HG02798 (cell line): ENCODE measurements around the gene CYP2W1.
A peak's percentile ranks its signal among the peaks of the same experiment; 100 is the strongest.
"Not testable (repeated sequence)": the region's sequence is repeated elsewhere in the genome, so short reads cannot be mapped to it uniquely, and the experiment has no call there.

ENCODE experiments used
- ATAC-seq: cut with Tn5 transposase; IDR thresholded peaks from one replicate; pipeline ENCODE4 v1.9.1; 2021; ENCODE audit warnings: mild to moderate bottlenecking; ENCODE audit not compliant: unreplicated experiment, poor library complexity

The CYP2W1 gene

DNA sequence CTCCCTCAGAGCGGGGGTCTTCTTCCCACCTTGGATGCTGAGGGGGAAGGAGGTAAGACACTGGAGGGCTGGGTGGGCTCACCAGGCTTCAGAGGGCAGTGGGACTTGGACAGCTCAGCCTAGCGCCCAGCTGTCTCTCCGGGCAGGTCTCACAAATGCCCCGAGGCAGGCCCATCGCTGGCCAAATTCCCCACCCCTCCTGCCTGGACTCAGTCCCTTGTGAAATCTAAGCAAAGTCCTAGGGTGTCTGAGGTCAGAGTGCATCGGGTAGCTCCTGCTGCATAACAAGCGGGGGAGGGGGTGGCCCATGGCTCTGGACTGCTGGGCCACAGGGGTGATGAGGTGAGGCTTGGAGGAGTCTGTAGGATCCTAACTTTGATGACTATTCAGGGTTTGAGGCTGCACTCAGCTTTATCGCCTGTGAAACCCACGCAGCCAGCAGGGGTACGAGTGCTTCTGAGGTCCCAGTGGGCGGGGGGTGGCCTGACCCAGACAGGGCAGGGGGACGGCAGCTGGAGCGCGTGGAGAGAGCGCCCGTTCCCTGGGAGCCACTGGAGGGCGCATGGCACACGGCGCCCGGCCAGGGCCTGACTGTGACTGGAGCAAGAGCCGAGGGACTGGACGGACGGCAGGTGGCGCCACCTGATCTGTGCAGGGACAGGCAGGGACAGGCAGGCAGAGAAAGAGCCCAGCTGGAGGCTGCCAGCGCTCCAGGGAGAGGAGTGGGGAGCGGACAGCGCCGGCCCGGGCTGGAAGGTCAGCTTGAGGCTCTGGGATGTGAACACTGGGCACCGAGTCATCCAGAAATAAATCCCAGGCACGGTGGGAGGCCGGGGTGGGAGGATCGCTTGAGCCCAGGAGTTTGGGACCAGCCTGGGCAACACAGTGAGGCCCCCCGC lies 10.0 kb downstream of the CYP2W1 start:
- peak; percentile 90 for ATAC-seq

DNA sequence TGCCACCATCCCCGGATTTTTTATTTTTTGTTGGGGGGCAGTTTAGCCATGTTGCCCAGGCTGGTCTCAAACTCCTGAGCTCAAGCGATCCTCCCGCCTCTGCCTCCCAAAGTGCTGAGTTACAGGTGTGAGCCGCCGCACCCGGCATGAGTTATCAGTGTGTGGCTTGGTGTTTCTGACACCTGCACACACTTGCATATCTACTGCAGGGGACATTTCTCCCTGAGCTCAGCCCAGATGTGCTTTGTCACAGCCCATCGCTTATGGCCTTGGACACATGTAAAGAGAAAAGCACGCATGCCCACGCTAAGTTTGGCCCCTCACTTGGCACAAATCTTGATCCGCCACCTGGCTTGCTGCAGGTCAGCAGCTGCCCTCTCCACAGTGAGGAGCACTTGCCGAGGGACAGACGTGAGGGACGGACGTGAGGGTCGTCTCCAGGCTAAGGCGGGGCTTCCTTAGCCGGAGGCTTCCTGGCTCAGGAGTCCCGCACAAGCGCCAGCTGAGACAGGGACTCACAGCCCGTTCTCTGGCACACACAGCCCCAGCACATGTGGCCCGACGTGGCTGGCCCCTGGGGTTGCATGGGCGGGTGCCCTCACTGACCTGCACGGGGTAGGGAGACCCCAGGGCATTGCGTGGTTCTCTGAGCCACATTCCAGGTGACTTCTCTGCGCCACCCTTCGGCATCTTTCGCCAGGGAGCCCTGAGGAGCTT lies 11.8 kb downstream of the CYP2W1 start:
- ATAC-seq, result no peak

DNA sequence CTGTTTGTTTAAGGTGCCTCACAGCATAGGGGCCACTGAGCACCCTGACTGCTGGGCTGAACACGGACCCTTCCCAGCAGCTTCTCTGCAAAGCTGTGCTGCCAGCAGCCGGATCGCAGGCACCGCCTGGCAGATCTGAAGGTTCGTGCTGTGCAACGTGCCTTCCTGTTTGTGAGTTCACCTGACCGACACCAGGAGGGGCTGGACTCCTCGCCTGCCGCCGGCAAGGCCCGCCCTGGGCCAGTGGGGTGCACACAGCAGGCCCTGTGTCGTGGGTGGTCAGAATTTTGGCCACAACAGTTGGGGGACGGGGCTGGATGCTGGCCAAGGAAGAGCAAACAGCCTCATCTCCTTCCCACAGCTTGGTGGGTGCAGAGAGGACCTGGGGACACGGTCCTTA lies 12.6 kb downstream of the CYP2W1 start:
- no peak for ATAC-seq

DNA sequence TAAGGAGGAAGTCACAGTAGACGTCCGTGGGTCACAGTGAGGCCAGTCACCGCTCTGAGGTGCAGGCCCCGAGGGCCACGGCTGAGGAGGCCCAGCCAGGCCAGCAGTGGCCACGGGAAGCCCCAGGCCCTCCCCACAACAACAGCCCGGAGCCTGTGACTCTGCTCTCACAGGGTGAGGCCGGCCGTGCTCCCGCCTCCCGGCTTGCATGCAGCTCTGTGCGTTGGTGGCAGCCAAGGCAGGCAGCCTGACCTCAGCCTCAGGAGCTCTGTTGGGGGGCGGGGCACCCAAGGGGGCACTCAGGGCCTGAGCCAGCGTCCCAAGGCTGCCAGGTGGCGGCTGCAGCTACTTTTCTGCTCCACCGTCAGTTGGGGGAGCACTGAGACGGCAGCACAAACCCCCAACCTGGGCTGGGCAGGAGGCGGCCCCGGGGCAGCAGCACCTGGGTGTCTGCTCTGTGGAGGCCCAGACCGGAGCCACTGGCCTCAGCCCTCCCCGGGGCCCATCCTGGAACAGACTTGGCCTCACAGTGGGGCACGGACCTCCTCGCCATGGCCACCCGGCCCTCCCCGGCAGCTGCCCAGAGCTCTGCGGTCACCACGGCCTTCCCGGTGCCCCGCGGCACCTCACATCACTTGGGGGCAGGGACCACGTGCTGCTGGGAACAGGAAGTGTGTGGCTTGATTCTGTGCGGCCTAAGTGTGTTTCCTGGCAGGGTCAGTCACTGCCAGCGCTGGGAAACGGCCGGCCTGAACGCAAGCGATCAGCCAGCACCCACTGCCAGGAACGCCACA lies 13.3 kb downstream of the CYP2W1 start:
- no peak for ATAC-seq

DNA sequence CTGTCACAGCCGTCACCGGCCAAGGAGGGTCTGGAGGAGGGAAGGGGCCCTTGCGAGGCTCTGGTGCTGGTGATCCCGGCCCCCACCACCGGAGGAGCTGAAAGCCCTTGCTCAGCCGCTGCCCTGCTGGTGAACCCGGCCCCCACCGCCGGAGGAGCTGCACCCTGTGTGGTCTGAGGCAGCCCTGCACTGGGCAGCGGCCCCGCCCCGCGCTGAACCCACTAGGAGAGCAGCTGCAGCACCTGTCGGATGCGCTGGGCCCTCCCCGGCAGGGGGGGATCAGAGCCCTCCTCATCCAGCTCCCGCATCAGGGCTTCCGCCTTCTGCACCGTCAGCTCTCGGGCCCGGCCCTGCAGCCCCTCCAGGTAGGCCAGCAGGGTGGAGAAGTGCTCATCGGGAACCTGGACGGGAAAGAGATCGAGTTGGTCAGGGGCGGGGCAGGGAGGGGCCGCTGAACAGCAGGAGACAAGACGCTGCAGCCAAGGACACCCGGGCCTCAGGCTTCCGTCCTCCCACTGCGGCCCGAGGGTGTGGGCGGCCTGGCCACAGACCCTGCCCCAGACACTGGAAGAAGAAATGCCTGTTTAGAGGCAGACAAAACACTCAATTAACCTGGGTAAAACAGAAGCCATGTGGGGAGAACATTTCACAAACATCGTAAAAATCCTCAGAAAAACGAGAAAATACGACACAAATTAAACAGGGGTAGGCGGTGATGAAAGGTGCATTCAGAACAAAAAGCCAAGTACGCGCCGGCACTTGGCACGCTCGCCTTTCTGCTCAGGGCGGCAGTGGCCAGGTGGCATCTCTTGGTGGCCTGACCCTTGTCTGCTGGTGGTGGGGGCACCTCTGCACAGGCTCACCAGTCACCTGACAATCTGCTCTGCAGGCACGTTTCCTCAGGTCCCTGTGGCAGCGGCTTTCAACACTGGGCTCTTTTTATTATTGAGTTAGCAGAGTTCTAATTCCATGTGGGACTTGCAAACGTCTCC lies 14.7 kb downstream of the CYP2W1 start:
- ATAC-seq, result no peak

DNA sequence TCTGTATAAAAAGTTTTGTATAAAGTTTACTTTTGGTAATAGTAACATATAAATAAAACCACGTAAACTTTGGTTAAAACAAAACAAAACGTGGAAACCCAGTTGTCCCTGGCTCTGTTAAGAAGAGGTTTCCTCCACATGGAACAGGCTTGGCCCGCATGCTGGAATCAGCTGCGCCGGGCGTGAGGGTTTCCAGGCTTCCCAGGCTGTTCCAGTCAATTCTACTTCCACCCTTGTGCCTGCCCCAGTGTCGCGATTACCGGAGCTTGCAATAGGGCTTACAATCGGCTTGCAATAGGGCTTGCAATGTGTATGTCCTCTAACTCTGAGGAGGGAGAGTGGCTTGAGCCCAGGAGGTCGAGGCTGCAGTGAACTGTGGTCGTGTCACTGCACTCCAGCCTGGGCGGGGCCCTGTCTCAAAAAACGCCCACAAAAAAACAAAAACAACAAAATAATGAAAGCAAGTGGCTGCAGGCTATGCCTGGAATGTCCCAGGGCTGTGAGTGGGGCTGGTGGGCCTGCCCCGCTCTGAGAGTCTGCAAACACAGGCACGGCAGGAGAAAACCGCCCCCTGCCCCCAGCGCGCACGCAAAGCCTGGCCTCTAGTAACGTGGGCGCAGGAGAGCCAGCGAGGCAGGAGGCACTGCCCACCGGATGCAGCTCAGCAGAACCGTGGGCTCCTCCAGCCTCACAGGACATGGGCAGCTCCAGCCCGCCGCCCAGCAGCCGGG lies 16.3 kb downstream of the CYP2W1 start:
- no peak for ATAC-seq

DNA sequence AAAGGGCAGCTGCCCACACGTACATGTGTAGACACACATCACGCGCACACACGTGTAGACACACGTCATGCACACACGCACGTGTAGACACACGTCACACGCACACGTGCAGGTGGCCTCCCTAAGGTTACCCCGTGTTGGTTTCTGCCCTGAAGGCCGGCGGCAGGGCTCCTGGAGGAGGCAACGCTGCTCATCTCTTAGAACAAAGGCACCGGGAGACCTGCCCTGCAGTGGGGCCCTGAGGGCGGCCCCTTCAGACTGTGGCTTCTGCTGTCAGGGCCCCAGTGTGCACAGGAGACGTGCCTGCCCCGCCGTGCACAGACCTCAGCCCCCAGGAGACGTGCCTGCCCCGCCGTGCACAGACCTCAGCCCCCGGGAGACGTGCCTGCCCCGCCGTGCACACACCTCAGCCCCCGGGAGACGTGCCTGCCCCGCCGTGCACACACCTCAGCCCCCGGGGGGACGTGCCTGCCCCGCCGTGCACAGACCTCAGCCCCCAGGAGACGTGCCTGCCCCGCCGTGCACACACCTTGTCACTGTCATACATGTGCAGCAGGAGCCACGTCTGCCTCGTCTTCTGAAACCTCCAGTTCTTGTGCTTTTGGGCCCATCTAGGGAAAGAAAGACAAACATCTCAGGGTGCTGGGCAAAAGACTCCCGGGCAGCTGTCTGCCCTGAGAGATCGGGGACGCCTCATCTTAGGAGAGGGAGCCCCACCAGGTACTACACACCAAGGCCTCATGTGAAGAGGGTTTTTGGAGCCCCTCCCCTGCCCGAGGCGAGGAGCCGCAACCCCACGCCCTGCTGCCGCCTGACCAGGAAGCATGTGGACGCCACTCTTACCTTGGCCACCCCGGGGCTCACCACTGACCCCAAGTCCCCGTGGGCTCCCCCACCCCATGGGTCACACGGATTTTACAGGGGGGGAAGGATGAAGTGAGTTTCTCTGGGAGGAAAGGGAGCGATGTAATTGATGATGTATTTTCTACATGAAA lies 17.3 kb downstream of the CYP2W1 start:
- no peak for ATAC-seq

DNA sequence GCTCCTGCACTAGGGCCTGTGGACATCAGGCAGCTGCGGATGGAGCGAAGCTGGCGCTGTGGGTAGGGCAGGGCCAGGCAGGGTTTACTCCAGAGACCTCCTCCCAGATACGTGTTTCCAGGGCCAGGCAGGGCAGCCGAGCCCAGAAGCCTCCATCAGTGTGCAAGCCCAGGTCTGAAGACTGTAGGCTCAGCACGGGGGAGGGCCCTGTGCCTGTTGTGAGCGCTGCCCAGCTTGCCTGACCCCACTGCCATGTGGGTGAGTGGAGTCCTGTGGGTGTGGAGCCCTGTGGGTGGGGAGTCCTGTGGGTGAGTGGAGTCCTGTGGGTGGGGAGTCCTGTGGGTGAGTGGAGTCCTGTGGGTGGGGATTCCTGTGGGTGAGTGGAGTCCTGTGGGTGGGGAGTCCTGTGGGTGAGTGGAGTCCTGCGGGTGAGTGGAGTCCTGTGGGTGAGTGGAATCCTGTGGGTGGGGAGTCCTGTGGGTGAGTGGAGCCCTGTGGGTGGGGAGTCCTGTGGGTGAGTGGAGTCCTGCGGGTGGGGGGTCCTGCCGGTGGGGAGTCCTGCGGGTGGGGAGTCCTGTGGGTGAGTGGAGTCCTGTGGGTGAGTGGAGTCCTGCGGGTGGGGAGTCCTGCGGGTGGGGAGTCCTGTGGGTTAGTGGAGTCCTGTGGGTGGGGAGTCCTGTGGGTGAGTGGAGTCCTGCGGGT lies 18.2 kb downstream of the CYP2W1 start:
- ATAC-seq, result not testable (repeated sequence)

DNA sequence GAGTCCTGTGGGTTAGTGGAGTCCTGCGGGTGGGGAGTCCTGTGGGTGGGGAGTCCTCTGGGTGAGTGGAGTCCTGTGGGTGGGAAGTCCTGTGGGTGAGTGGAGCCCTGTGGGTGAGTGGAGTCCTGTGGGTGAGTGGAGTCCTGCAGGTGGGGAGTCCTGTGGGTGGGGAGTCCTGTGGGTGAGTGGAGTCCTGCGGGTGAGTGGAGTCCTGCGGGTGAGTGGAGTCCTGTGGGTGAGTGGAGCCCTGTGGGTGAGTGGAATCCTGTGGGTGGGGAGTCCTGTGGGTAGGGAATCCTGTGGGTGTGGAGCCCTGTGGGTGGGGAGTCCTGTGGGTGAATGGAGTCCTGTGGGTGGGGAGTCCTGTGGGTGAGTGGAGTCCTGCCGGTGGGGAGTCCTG lies 19.0 kb downstream of the CYP2W1 start:
- ATAC-seq, result not testable (repeated sequence)

DNA sequence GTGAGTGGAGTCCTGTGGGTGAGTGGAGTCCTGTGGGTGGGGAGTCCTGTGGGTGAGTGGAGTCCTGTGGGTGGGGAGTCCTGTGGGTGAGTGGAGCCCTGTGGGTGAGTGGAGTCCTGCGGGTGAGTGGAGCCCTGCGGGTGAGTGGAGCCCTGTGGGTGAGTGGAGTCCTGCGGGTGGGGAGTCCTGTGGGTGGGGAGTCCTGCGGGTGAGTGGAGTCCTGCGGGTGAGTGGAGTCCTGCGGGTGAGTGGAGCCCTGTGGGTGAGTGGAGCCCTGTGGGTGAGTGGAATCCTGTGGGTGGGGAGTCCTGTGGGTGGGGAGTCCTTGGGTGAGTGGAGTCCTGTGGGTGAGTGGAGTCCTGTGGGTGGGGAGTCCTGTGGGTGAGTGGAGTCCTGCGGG lies 19.5 kb downstream of the CYP2W1 start:
- not testable (repeated sequence) for ATAC-seq

DNA sequence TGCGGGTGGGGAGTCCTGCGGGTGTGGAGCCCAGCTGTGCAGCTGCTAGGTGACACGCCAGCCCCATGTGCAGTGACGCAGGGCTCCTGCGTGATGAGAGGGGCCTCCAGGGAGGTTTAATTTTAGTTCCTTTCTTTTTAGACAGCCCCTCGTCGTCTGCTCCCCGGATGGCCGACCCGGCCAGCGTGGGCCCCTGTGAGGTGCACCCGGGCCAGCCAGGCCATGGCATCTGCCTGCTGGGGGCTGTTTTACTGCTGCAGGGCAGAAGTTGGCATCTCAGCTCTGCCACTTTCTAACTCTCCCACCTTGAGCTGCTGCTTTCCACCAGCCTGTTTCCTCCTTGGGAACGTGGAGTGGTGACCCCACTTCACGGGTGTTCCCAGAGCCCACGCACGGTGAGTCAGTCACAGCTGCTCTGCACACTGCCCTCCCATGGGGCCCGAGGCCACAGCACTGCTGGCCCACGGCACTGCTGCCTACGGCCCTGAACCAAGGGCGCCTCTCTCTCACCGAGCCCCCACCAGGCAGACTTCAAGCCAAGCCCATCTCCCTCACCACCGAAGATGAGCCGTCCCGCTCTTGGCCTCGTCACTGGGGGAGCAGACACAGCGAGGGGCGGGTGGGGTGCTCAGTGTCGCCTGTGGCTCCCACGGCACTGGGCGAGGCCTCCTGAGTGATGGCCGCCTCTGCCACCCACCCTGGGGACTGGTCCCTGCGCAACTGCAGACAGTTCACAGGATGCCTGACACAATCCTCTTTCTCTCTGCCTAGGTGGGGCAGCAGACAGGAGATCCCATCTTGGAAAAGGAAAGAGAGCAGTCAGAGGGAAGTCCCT lies 21.3 kb downstream of the CYP2W1 start:
- ATAC-seq, result no peak

DNA sequence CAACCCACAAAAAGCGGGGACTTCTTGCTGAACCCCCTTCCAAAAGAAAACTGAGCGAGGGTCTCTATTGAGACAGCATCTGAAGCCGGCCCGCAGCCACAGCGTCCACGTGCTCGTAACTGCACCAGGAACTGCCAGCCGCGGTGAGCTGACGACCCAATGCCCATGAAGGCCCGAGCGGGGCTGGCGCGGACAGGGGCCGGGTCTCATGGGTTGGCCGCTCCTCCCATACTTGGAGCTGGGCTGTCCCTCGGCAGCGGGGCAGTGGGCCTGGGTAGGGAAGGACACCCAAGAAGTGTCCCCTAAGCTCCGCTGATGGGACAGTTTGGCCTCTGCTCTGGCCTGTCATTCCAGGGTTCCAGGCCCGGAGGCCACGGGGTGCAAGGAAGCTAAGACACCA lies 22.3 kb downstream of the CYP2W1 start:
- no peak for ATAC-seq

DNA sequence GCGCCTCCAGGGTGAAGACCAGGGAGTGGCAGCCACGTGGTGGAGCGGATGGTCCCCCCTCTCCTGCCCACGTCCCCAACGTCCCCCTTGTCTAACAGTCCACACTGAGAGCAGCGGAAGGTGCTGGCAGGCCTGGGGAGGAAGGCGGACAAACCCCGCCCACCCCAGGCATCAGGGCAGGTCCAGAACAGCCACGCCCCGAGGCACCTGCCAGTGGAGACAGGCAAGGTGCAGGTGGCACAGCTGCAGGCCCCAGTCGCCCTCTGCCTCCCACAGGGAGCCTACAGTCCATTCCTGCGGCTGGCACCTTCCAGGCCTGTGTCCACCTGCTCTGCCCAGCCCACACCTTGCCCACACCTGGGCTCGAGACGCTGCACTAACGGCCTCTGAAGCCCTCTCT lies 24.9 kb downstream of the CYP2W1 start:
- no peak for ATAC-seq

DNA sequence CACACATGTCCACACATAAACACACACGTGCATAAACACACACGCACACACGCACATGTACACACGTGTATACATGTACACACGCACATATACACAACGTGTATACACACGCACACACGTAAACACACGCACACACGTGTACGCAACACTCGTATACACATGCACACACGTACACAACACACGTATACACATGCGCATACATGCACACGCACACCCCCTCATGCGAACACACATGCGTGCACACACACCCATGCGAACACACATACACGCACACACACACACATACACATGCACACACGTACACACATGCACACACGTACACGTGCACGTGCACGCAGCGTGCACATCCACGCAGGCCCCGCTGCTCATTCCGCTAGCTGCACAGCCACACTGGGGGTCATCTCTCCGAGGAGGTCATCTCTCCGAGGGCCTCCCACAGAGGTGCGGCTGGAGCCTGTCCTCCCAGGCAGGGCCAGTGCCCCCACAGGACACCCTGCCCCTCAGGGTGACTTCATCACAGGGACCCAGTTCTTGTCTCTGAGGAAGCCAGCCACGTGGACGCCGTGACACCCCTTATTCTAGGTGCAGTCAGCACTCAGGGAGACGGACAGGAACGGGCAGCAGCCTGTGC lies 25.9 kb downstream of the CYP2W1 start:
- ATAC-seq, result no peak

DNA sequence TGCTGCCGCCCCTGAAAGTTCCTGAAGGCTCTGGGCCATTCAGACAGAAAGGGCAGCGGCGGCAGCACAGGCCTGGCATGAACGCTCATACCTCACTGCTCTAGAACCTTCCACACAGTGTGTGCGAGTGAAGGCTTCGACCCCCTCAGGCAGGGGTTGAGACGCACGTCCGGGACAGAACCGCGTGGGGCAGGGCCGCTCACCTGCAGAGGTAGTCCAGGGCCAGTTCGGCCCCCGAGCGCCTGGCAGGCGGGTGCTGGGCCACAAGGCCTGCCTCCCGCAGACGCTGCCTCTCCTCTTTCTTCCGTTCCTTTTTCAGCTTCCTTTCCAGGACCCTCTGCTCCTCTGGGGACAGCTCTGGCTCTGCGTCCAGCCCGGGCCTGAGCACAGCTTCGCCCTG lies 26.8 kb downstream of the CYP2W1 start:
- no peak for ATAC-seq

DNA sequence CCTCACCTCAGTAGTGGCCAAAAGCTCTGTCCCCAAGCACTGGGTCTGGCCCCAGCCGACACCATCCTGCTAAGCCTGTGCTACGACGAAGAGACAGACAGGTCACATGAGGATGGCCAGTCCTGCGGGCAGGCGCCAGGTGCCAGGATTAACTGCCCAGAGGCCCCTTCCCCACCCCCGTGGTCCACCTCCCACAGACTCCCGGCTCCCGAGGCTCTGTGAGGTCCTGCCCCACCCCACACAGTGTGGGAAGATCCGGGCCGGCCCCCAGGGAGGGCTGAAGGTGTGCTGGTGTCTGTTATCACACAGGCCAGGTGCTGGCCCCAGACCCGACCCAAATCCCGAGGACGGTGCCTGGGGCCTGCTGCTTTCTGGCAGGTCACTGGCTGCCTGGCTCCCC lies 27.2 kb downstream of the CYP2W1 start:
- no peak for ATAC-seq
